ENCODE data around the gene TIRAP. TPM values are rescaled to one million over a fixed set of nuclear protein-coding genes. Genes with fewer than 3 reads are reported as not detected.

Gene TIRAP
- total RNA-seq, 8 experiments from 2014 or later, result 2.1 to 11.7 (median 4.5) TPM

DNA sequence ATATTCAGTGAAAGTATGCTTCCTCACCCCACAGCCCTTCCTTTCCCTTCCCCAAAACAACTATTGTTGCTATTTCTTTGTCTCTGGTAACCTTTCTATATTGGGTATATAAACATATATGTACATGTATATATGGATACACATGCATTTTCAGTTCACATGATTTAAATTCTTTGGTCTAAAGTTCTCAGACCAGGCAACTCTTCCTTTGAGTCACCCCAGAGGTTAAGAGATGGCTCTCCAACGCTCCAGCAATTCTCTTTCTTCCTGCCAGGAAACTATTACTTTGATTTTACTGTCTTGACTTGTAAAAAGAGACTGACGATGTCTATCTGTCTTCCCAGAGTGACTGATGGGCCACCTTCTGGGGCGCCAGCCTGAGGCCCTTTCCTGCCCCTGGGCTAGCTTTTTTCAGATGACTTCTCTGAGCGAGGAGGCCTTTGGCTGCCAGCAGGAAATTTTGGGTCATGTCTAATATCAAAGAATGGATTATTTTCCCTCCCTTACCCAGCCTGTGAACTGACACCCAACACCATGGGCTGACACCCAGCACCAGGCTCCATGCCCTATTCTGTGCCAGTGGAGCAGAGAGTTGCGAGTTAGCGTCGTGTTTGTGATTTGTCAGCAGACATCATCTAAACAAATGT lies 58.2 kb downstream of the TIRAP start:
- no peak overlapping the region for H3K27ac ChIP-seq
- ATAC-seq (replicated peaks in 6 of 8), result no peak
- no peak overlapping the region for H3K4me3 ChIP-seq
- WGBS, 10 experiments, result 0 to 100% (median 85%) methylated on average over 1 to 6 of the region's 7 CpGs; no CpG with 5 or more reads in 2 of the 10 experiments
- peaks cover 14 to 23% of the 10 kb centered on the region in 2 donors for H3K4me1 ChIP-seq (replicated peaks in 1 of 2)
- in situ Hi-C loops (cut with MboI; ENCODE audit: low pct_unique_long_range_greater_than_20kb in 2 of 9, low sequenced_read_pairs in 9 of 9, unreplicated experiment in 9 of 9), result no loop called here

DNA sequence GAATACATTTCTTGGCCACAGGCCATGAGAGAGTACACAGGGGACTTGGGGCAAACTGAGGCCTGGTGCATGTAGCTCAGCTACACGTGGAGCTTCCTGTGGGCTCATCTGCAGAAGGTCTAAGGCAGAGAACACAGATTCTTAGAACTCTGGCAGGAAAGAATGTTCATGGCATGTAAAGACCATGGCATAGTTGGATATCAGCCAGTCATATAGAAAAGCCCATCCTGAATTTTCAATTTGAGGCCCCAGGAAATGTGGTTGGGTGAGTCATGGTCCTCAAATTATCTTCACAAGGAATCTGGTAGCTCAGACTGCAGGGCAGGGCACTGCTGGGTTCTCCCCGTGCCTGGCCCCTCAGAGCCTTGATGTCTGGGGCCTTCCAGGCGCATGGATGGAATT lies 58.9 kb downstream of the TIRAP start:
- Histone ChIP-seq H3K4me1 (replicated peaks in 1 of 2) (peaks cover 8 to 17% of the 10 kb centered on the region in 2 donors), H3K27ac (no peak overlapping the region), H3K4me3 (no peak overlapping the region)
- in situ Hi-C loops (cut with MboI; ENCODE audit: low pct_unique_long_range_greater_than_20kb in 2 of 9, low sequenced_read_pairs in 9 of 9, unreplicated experiment in 9 of 9), result no loop called here
- ATAC-seq (replicated peaks in 6 of 8), result peak in 3 of 8 experiments; percentile 15 to 64 (median 16)
- 0 to 100% (median 45%) methylated on average over 1 to 2 of the region's 3 CpGs; no CpG with 5 or more reads in 6 of the 10 experiments for WGBS, 10 experiments

DNA sequence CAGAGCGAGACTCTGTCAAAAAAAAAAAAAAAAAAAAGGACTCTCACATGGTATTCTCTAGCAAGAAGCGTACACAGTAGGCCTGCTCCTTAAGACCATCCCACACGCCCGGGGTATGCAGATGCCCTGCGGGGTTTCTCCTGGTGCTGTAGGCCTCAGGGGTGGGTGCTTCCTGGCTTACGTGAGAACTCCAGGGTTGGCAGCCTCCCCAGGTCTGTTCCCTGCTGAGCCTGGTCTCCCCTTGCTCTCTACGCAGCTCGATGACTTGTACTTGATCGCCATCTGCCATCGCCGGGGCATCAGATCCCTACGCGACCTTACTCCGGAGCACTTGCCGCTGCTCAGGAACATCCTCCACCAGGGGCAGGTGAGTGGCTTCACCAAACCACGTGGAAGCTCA lies 60.2 kb downstream of the TIRAP start:
- in situ Hi-C loops (cut with MboI; ENCODE audit: low pct_unique_long_range_greater_than_20kb in 2 of 9, low sequenced_read_pairs in 9 of 9, unreplicated experiment in 9 of 9), result no loop called here
- ATAC-seq (replicated peaks in 6 of 8), result no peak
- Histone ChIP-seq H3K4me3 (no peak overlapping the region), H3K4me1 (replicated peaks in 1 of 2) (peaks cover 8 to 14% of the 10 kb centered on the region in 2 donors), H3K27ac (no peak overlapping the region)
- WGBS, 10 experiments, result 67 to 100% (median 97%) methylated on average over 1 to 11 of the region's 16 CpGs; no CpG with 5 or more reads in 2 of the 10 experiments

Other genes starting within 250 kb of the TIRAP start
- gene CDON, start 220.2 kb upstream of the TIRAP start, total RNA-seq, result 10 to 100 TPM in 4 of 8 experiments, 1 to 10 TPM in 4; 1.3 to 16.9 (median 10.3) TPM
- 10 to 100 TPM; 14.1 to 41.3 (median 22.3) TPM for gene RPUSD4, start 71.4 kb upstream of the TIRAP start, total RNA-seq
- 10 to 100 TPM; 11.1 to 27.1 (median 19.9) TPM for gene FAM118B, start 71.3 kb upstream of the TIRAP start, total RNA-seq
- 100 to 1,000 TPM in 1 of 8 experiments, 10 to 100 TPM in 7; 36.2 to 108 (median 56.0) TPM for gene SRPRA, start 14.2 kb upstream of the TIRAP start, total RNA-seq
- 10 to 100 TPM; 15.4 to 43.9 (median 30.9) TPM for gene FOXRED1, start 13.9 kb upstream of the TIRAP start, total RNA-seq
- gene DCPS, start 21.0 kb downstream of the TIRAP start, total RNA-seq, result 10 to 100 TPM in 5 of 8 experiments, 1 to 10 TPM in 3; 6.2 to 54.8 (median 12.4) TPM
- gene ST3GAL4, start 72.6 kb downstream of the TIRAP start, total RNA-seq, result 10 to 100 TPM in 4 of 8 experiments, 1 to 10 TPM in 4; 5.6 to 98.9 (median 11.3) TPM

Data from motor neuron (in vitro differentiated cells).